HEK293 (cell line): ENCODE results near the gene GPLD1.

ENCODE experiments used
- CTCF ChIP-seq: fragments of 450-650 bp; formaldehyde crosslinking; IDR thresholded peaks from 2 replicates; pipeline ENCODE4 v1.5.1; 2016; ENCODE audit warnings: missing biosample characterization, missing genetic modification characterization
- INSM2 ChIP-seq: fragments of 450-650 bp; formaldehyde crosslinking; IDR thresholded peaks from 2 replicates; pipeline ENCODE4 v1.5.1; 2016; ENCODE audit warnings: missing biosample characterization, missing genetic modification characterization
- PBX3 ChIP-seq: sonication (generic); formaldehyde crosslinking; IDR thresholded peaks from 2 replicates; pipeline ENCODE4 v1.8.1; 2022; ENCODE audit warnings: mild to moderate bottlenecking, moderate library complexity, missing genetic modification reagents
- SETDB1 ChIP-seq: IDR thresholded peaks from one replicate; pipeline ENCODE4 v1.6.1; 2017; ENCODE audit warnings: mild to moderate bottlenecking, low read length, moderate library complexity, mixed read lengths; ENCODE audit not compliant: insufficient read length
- SP2 ChIP-seq: fragments of 450-650 bp; formaldehyde crosslinking; IDR thresholded peaks from 2 replicates; pipeline ENCODE4 v1.5.1; 2016; ENCODE audit warnings: missing biosample characterization, missing genetic modification characterization
- ZFP3 ChIP-seq: fragments of 450-650 bp; formaldehyde crosslinking; IDR thresholded peaks from 2 replicates; pipeline ENCODE4 v1.5.1; 2016; ENCODE audit warnings: low read depth, missing biosample characterization, missing genetic modification characterization
- ZFP41 ChIP-seq: fragments of 450-650 bp; formaldehyde crosslinking; IDR thresholded peaks from 2 replicates; pipeline ENCODE4 v1.5.1; 2016; ENCODE audit warnings: missing biosample characterization, missing genetic modification characterization, borderline replicate concordance
- ZNF184 ChIP-seq: fragments of 450-650 bp; IDR thresholded peaks from 2 replicates; pipeline ENCODE4 v1.5.1; 2018; ENCODE audit warnings: missing biosample characterization, mild to moderate bottlenecking, missing genetic modification characterization
- ZNF350 ChIP-seq: fragments of 450-650 bp; formaldehyde crosslinking; IDR thresholded peaks from 2 replicates; pipeline ENCODE4 v1.5.0; 2017; ENCODE audit warnings: missing biosample characterization, mild to moderate bottlenecking, missing genetic modification characterization
- ZNF555 ChIP-seq: fragments of 450-650 bp; formaldehyde crosslinking; conservative IDR thresholded peaks from 2 replicates; pipeline ENCODE4 v1.5.1; 2017; ENCODE audit warnings: missing biosample characterization, mild to moderate bottlenecking, missing genetic modification characterization, inconsistent platforms
- ZNF677 ChIP-seq: fragments of 450-650 bp; IDR thresholded peaks from 2 replicates; pipeline ENCODE4 v1.5.0; 2018; ENCODE audit warnings: missing biosample characterization, mild to moderate bottlenecking, missing genetic modification characterization, moderate library complexity

- no peak for TF ChIP-seq ZFP41 (tag by site-specific recombination)
- TF ChIP-seq PBX3 (CRISPR knock-in tag): no peak
- no peak for TF ChIP-seq INSM2 (tag by site-specific recombination)
- no peak for TF ChIP-seq ZNF555 (tag by site-specific recombination)
- no peak for TF ChIP-seq ZNF350 (tag by site-specific recombination)
- TF ChIP-seq CTCF (tag by site-specific recombination): no peak
- TF ChIP-seq SETDB1: no peak
- TF ChIP-seq ZFP3 (tag by site-specific recombination): no peak
- no peak for TF ChIP-seq SP2 (tag by site-specific recombination)
- no peak for TF ChIP-seq ZNF677 (tag by site-specific recombination)
- TF ChIP-seq ZNF184: no peak
Measured at GRCh38 chr6:24517659-24518543, 28.5 kb upstream of the GPLD1 start.
